Measurements from ENCODE around the gene PSAT1. TPM values are rescaled to one million over a fixed set of nuclear protein-coding genes. Genes with fewer than 3 reads are reported as not detected.
"Not testable (repeated sequence)": the region's sequence is repeated elsewhere in the genome, so short reads cannot be mapped to it uniquely, and the experiment has no call there.

Gene PSAT1
- total RNA-seq, 1 donor from 2014 or later, result 66.5 TPM

DNA sequence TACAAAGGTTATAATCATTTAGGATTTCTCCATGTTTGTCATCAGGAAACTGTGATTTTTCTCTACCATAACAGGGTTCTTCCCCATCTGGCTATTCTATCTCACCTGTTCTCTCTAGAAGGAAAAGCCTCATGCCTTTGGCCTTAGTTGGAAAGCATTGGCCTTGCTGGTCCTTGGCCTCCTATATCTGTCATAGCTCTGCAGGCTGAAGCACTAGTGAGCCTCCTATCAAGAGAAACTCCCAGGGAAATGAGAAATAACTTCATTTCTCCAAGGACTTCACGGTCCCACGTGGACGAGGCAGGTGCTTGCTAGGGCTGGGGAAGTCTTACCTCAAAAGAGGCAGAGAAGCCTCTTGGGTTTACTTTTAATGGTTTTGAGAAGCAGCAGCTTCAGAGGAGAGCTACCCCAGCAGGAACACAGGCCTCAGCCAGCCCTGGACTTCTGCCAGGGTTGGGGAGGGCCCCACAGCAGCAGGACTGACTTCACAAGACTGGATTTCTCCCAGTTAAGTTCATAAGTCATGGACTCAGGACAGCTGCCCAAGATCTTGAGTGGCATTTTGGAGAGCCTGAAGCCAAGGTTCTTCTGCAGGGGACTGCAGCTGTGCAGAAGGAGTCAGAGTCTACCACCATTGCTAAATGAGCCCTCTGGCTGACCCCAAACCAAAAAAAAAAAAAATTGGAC is 15.8 kb upstream of the PSAT1 start:
- Mint-ChIP-seq H3K27me3 (ENCODE audit: low read depth) (peaks cover 2% of the 10 kb centered on the region), H3K4me3 (ENCODE audit: low read depth) (no peak overlapping the region), H3K27ac (no peak overlapping the region), H3K9me3 (no peaks in the 10 kb centered on the region), H3K36me3 (ENCODE audit: low read depth) (no peaks in the 10 kb centered on the region), H3K4me1 (ENCODE audit: low read depth) (peaks cover 5% of the 10 kb centered on the region)
- DNase-seq (ENCODE audit: low spot score), result no peak
- intact Hi-C loops (cut with micrococcal nuclease), result no loop called here

DNA sequence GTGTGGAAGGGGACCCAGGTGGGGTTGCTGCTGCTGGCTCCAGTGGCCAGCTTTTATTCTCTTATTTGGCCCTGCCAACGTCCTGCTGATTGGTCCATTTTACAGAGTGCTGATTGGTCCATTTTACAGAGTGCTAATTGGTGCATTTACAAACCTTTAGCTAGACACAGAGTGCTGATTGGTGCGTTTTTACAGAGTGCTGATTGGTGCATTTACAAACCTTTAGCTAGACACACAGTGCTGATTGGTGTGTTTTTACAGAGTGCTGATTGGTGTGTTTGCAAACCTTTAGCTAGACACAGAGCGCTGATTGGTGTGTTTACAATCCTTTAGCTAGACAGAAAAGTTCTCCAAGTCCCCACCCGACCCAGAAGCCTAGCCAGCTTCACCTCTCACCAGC is 12.7 kb upstream of the PSAT1 start:
- H3K4me1 Mint-ChIP-seq (ENCODE audit: low read depth); H3K36me3 Mint-ChIP-seq (ENCODE audit: low read depth); H3K27ac Mint-ChIP-seq; DNase-seq (ENCODE audit: low spot score); H3K27me3 Mint-ChIP-seq (ENCODE audit: low read depth); intact Hi-C loops (cut with micrococcal nuclease); H3K4me3 Mint-ChIP-seq (ENCODE audit: low read depth); H3K9me3 Mint-ChIP-seq: not testable (repeated sequence)

DNA sequence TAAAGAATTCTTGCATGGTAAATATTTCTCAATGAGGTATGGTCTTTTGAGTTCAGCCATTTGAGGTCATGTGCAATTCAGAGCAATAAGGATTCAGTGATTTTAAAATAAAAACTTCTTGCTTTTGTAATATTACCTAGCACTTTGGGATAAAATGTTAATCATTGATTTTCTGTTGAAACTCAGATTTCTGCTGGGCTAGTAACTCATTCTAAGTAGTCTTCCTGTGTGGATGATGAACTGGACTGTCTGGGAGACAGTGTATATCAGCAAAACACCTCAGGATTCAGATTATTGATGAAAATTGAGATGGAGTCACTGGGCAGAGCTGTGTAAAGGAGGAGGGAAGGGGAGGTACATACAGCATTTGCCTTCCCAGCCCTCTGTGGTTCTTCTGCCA is 10.8 kb upstream of the PSAT1 start:
- Mint-ChIP-seq H3K4me1 (ENCODE audit: low read depth) (peaks cover 1% of the 10 kb centered on the region), H3K36me3 (ENCODE audit: low read depth) (no peaks in the 10 kb centered on the region), H3K4me3 (ENCODE audit: low read depth) (no peak overlapping the region), H3K27ac (no peak overlapping the region), H3K27me3 (ENCODE audit: low read depth) (peaks cover 2% of the 10 kb centered on the region), H3K9me3 (no peaks in the 10 kb centered on the region)
- intact Hi-C loops (cut with micrococcal nuclease), result no loop called here
- DNase-seq (ENCODE audit: low spot score), result no peak

DNA sequence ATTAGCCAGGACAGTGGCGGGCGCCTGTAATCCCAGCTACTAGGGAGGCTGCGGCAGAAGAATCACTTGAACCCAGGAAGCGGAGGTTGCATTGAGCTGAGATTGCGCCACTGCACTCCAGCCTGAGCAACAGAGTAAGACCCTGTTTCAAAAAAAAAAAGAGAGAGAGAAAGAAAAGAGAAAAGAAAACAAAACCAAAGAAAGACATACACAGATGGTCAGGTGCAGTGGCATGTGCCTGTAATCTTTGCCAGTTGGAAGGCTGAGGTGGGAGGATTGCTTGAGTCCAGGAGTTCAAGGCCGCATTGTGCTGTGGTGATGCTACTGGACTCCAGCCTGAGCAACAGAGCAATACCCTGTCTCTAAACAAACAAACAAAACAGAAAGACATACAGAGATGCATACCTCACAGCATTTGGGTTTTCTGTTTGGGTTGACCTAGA is 10.0 kb upstream of the PSAT1 start:
- peaks cover 5% of the 10 kb centered on the region for H3K4me1 Mint-ChIP-seq (ENCODE audit: low read depth)
- H3K4me3 Mint-ChIP-seq (ENCODE audit: low read depth), result no peak overlapping the region
- peaks cover 2% of the 10 kb centered on the region for H3K27me3 Mint-ChIP-seq (ENCODE audit: low read depth)
- intact Hi-C loops (cut with micrococcal nuclease), result no loop called here
- H3K36me3 Mint-ChIP-seq (ENCODE audit: low read depth), result no peaks in the 10 kb centered on the region
- DNase-seq (ENCODE audit: low spot score), result no peak
- H3K9me3 Mint-ChIP-seq, result no peaks in the 10 kb centered on the region
- H3K27ac Mint-ChIP-seq, result no peak overlapping the region

DNA sequence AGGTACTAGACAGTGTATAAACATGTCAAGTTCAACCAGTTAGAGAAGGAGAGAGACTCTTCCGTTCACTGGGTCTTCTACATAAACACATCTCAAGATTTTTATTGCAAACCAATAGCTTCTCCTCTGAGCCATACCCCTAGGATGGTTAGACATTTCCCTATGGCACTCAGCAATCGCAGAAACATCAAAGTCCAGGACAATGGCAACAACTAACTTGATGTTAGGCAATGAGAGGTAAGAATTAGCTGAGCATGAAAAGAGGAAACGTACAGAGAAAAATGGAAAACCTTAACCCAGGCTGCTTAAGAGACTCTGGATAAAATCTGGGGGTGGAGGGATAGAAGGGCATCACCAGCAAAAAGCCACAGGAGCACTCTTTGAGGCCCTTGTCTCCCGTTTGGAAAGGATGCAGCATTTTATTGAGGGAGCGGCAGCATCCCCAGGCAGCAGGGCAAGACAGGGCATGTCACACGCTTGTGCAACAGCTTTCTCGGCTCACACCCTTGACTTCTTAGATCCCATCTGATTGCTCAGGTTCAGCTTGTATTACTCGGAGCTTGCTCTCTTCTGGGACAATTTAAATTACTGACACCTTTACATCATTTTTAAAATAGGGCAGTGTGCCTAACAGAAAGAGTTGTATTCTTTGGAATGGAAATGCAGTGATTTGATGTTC is 8.6 kb upstream of the PSAT1 start:
- peaks cover 15% of the 10 kb centered on the region for H3K4me1 Mint-ChIP-seq (ENCODE audit: low read depth)
- H3K9me3 Mint-ChIP-seq, result no peaks in the 10 kb centered on the region
- intact Hi-C loops (cut with micrococcal nuclease), result no loop called here
- no peaks in the 10 kb centered on the region for H3K36me3 Mint-ChIP-seq (ENCODE audit: low read depth)
- no peak overlapping the region for H3K27ac Mint-ChIP-seq
- H3K27me3 Mint-ChIP-seq (ENCODE audit: low read depth), result peaks cover 2% of the 10 kb centered on the region
- DNase-seq (ENCODE audit: low spot score), result no peak
- no peak overlapping the region for H3K4me3 Mint-ChIP-seq (ENCODE audit: low read depth)

DNA sequence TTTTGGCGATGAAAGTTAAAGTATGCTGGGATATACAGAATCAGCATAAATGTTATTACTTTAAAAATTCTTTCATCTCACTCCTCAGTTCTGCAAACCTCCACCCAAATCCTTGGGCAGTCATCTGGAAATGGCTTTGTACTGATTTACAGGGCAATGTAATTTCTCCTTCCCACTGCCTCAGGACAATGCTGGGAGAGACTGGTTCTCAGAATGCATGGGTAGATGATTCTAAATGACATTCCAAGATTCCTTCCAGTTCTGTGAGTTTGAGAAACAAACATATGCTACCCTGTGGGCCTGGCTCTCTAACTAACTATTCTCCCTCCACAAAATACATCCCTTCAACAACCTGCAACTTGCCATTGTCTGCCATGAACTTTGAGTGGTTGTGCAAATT is 7.5 kb upstream of the PSAT1 start:
- intact Hi-C loops (cut with micrococcal nuclease), result no loop called here
- Mint-ChIP-seq H3K27me3 (ENCODE audit: low read depth) (peaks cover 2% of the 10 kb centered on the region), H3K36me3 (ENCODE audit: low read depth) (no peaks in the 10 kb centered on the region), H3K9me3 (no peaks in the 10 kb centered on the region), H3K4me3 (ENCODE audit: low read depth) (no peak overlapping the region), H3K27ac (no peak overlapping the region), H3K4me1 (ENCODE audit: low read depth) (peaks cover 18% of the 10 kb centered on the region)
- DNase-seq (ENCODE audit: low spot score), result no peak

DNA sequence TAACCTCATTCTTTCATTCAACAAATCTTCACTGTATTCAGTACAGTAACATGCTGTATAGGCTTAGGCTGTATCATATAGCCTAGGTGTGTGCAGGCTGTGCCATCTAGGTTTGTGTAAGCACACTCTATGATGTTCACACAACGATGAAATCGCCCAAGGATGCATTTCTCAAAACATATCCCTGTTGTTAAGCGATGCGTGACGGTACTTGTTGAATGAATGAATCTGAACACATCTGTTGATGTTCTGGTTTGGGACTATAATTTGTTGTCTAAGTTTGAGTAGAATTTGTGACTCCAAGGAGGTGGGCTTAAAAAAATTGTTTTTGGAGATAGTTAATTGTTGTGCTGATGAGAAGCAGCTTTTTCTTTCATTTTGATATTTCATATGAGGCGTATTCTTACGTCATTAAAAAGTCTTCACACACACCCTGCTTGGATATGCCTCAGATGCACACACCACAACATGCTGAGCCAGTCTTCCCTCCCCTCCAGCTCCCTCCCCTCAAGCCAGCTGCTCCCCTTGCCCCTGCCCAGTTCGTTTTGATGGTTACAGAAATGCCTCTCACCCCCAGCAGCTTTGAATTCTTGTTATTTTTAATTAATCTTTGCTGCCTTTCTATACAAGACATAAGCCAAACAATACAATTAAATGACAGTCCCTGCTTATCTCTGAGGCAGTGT is 5.5 kb upstream of the PSAT1 start:
- no peaks in the 10 kb centered on the region for H3K9me3 Mint-ChIP-seq
- intact Hi-C loops (cut with micrococcal nuclease), result no loop called here
- H3K27me3 Mint-ChIP-seq (ENCODE audit: low read depth), result no peaks in the 10 kb centered on the region
- DNase-seq (ENCODE audit: low spot score), result no peak
- no peaks in the 10 kb centered on the region for H3K36me3 Mint-ChIP-seq (ENCODE audit: low read depth)
- H3K4me1 Mint-ChIP-seq (ENCODE audit: low read depth), result peaks cover 26% of the 10 kb centered on the region
- no peak overlapping the region for H3K4me3 Mint-ChIP-seq (ENCODE audit: low read depth)
- no peak overlapping the region for H3K27ac Mint-ChIP-seq

DNA sequence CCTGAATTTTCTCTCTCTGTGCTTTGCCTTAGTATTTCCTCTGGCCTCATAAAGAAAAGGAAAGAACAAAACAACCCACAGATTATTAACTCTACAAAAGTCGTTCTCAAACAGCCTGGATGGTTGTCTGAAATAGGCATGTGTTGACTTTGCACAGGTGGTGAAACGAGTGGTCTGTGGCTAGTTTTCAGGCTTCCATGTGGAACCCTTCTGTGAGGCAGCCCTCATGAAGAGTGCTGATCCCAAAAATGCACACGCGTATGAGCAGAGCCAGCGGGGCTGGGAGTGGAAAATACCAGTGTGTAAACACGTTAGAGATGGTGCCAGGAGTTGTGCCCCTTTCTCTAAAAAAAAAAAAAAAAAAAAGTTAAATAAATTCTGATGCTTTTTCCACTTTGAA is 4.9 kb upstream of the PSAT1 start:
- no peak overlapping the region for H3K4me3 Mint-ChIP-seq (ENCODE audit: low read depth)
- H3K9me3 Mint-ChIP-seq, result no peaks in the 10 kb centered on the region
- H3K27me3 Mint-ChIP-seq (ENCODE audit: low read depth), result no peaks in the 10 kb centered on the region
- H3K27ac Mint-ChIP-seq, result no peak overlapping the region
- no peak for DNase-seq (ENCODE audit: low spot score)
- intact Hi-C loops (cut with micrococcal nuclease), result no loop called here
- no peaks in the 10 kb centered on the region for H3K36me3 Mint-ChIP-seq (ENCODE audit: low read depth)
- H3K4me1 Mint-ChIP-seq (ENCODE audit: low read depth), result peaks cover 30% of the 10 kb centered on the region

DNA sequence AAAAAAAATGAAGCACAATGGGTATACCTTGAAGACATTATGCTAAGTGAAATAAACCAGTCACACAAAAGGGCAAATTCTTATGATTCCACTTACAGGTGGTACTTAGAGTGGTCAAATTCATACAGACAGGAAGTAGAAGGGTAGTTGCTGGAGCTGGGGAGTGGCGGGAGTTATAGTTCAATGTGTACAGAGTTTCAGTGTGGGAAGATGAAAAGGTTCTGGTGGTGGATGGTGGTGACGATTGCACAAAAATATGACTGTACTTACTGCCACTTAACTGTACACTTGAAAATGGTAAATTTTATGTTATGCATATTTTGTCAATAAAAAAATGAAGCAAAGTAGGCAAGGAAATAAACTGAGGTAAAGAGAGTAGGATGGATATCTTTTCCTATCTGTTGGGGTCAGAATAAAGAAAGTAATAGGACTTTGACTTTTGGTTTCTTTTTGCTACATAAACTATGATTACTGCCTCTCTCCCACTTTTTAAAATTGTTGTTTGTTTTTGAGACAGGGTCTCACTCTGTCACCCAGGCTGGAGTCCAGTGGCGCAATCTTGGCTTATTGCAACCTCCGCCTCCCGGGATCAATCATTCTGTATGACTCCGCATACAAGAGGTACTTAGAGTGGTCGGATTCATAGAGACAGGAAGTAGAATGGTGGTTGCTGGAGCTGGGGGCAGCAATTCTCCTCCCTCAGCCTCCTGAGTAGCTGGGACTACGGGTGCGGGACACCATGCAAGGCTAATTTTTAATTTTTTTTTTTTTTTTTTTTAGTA is 4.0 kb upstream of the PSAT1 start:
- peaks cover 30% of the 10 kb centered on the region for H3K4me1 Mint-ChIP-seq (ENCODE audit: low read depth)
- no peak for DNase-seq (ENCODE audit: low spot score)
- peak overlapping the region; percentile 75 for H3K27ac Mint-ChIP-seq
- H3K4me3 Mint-ChIP-seq (ENCODE audit: low read depth), result peak overlapping the region; percentile 69
- intact Hi-C loops (cut with micrococcal nuclease), result no loop called here
- H3K36me3 Mint-ChIP-seq (ENCODE audit: low read depth), result peaks cover 4% of the 10 kb centered on the region
- H3K9me3 Mint-ChIP-seq, result no peaks in the 10 kb centered on the region
- H3K27me3 Mint-ChIP-seq (ENCODE audit: low read depth), result no peaks in the 10 kb centered on the region

DNA sequence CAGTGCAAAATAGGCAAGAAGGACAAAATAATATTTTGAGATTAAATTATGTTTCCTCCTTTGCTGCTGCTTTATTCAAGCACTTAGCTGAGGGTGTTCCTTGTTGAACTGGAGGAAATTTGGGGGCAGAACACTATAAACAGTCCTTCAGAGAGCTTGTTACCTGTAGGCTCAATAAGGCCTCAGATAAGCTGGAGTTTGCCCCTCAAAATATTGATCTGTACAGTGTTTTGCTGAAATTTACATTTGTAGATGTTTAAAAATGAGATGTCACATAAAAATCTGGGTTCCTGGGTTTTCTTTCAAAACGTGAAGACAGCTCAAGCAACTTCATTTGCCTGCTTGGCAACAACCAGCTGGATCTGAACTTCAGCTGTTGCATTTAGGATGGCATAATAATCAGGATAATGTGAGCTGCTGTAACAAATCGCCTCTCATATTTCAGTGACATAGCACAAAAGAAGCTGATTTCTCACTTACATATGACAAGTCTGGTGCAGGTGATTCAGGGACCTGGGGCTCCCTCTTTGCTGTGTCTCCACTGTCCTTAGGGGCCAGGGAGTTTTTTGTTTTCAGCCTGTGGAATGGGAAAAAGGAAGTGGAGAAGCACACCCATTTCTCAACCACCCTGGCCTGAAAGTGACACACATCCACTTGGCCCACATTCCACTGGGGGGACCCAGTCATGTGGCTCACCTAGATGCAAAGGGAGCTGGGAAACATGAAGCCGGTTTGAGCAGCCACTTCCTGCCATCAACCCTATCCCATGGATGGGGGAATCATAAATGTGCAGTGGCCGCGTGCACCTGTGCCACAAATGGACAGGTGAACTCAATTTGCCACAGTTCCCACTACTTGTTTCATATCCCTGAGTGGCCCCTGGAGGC is 2.4 kb upstream of the PSAT1 start:
- Mint-ChIP-seq H3K27me3 (ENCODE audit: low read depth) (no peaks in the 10 kb centered on the region), H3K9me3 (no peaks in the 10 kb centered on the region), H3K4me3 (ENCODE audit: low read depth) (no peak overlapping the region), H3K36me3 (ENCODE audit: low read depth) (peaks cover 14% of the 10 kb centered on the region), H3K4me1 (ENCODE audit: low read depth) (peaks cover 35% of the 10 kb centered on the region), H3K27ac (no peak overlapping the region)
- intact Hi-C loops (cut with micrococcal nuclease), result loop anchor here (5.0 kb wide), 2 partner anchors 32 to 262 kb away; partner anchors contain the start of gene GNAQ
- DNase-seq (ENCODE audit: low spot score), result no peak

DNA sequence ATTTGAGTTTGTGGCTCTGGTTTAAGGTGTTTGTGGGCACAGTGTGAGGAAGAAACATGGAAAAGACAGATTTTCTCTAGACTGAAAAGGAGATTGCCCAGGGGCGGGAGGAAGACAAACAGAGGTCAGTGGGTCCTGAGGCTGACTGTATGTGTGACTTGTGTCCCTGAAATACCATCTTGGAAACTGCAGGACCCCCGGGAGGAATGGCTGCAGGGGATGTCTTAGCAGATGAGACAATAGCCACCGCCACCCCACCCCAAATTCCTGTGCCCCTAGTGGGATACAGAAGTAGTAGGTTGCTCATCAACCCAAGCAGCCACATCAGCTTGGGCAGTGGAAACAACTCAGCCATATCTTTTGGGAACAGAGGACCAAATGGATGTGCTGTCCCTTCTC is 1.7 kb upstream of the PSAT1 start:
- DNase-seq (ENCODE audit: low spot score), result no peak
- Mint-ChIP-seq H3K27ac (no peak overlapping the region), H3K27me3 (ENCODE audit: low read depth) (no peaks in the 10 kb centered on the region), H3K9me3 (no peaks in the 10 kb centered on the region), H3K36me3 (ENCODE audit: low read depth) (peaks cover 19% of the 10 kb centered on the region), H3K4me1 (ENCODE audit: low read depth) (peaks cover 39% of the 10 kb centered on the region), H3K4me3 (ENCODE audit: low read depth) (no peak overlapping the region)
- intact Hi-C loops (cut with micrococcal nuclease), result loop anchor here (5.0 kb wide), 2 partner anchors 33 to 263 kb away; partner anchors contain the start of gene GNAQ

DNA sequence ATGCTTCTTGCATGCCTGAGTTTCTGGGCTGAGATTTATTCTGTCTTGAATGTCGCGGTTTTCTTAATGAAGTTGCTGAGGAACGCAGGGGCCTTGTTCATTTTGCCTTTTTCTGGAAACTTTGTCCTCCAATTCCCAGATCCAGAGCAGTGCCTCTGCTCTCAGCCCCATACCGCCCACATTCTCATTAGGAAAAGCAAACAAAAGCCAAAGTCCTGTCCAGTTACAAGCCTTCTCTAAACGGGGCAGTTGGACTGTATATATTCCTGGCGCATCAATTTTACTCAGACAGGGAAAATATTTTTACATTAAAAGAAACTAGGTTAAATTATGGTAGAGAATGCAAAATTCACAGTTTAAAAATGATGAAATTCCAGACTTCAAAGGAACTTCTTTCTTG is 1.2 kb upstream of the PSAT1 start:
- intact Hi-C loops (cut with micrococcal nuclease), result loop anchor here (2.0 to 5.0 kb wide), 3 partner anchors 33 to 263 kb away; partner anchors contain the start of genes CEP78 and GNAQ
- peaks cover 22% of the 10 kb centered on the region for H3K36me3 Mint-ChIP-seq (ENCODE audit: low read depth)
- H3K4me1 Mint-ChIP-seq (ENCODE audit: low read depth), result peaks cover 41% of the 10 kb centered on the region
- H3K27me3 Mint-ChIP-seq (ENCODE audit: low read depth), result no peaks in the 10 kb centered on the region
- H3K27ac Mint-ChIP-seq, result no peak overlapping the region
- no peak for DNase-seq (ENCODE audit: low spot score)
- H3K4me3 Mint-ChIP-seq (ENCODE audit: low read depth), result peak overlapping the region; percentile 92
- no peaks in the 10 kb centered on the region for H3K9me3 Mint-ChIP-seq

Measured in activated T-helper 2 cell treated with anti-CD3 and anti-CD28 coated beads, Interferon-gamma antibody, Interleukin-2, Interleukin-4, amounts not matched to agents 10 μg/mL and 5 μg/mL and 100 μg/mL, durations not matched to agents 14 hours and 24 hours and 36 hours (primary cell).